NCI-H526 treated with DMSO at 0.1 percent for 48 hours (cell line): ENCODE measurements around the gene WDR64.
"Not testable (repeated sequence)": the region's sequence is repeated elsewhere in the genome, so short reads cannot be mapped to it uniquely, and the experiment has no call there.

ENCODE experiments used
- DNase-seq: peaks from one replicate; lab custom pipeline; 2025; lab: John Stamatoyannopoulos, UW

Gene WDR64

GRCh38 chr1:241701483-241702295 lies 49.6 kb downstream of the WDR64 start:
- no peak for DNase-seq

GRCh38 chr1:241702442-241703373 lies 50.6 kb downstream of the WDR64 start:
- DNase-seq = no peak

GRCh38 chr1:241703739-241704138 lies 51.7 kb downstream of the WDR64 start:
- not testable (repeated sequence) for DNase-seq

- DNase-seq = no peak
Observed at GRCh38 chr1:241706257-241706656, 54.2 kb downstream of the WDR64 start.

- no peak for DNase-seq
Observed at GRCh38 chr1:241706967-241707366, 54.9 kb downstream of the WDR64 start.

- no peak for DNase-seq
Observed at GRCh38 chr1:241707442-241707841, 55.4 kb downstream of the WDR64 start.

- no peak for DNase-seq
Observed at GRCh38 chr1:241711326-241711725, 59.2 kb downstream of the WDR64 start.

- DNase-seq = no peak
Observed at GRCh38 chr1:241713316-241713715, 61.2 kb downstream of the WDR64 start.

- no peak for DNase-seq
Observed at GRCh38 chr1:241714321-241715218, 62.5 kb downstream of the WDR64 start.

- no peak for DNase-seq
Observed at GRCh38 chr1:241715435-241715834, 63.4 kb downstream of the WDR64 start.

- no peak for DNase-seq
Observed at GRCh38 chr1:241715956-241716355, 63.9 kb downstream of the WDR64 start.

GRCh38 chr1:241716915-241717656 lies 65.0 kb downstream of the WDR64 start:
- DNase-seq = no peak

GRCh38 chr1:241717975-241718374 lies 65.9 kb downstream of the WDR64 start:
- no peak for DNase-seq

GRCh38 chr1:241721011-241721410 lies 68.9 kb downstream of the WDR64 start:
- no peak for DNase-seq

GRCh38 chr1:241722947-241723346 lies 70.9 kb downstream of the WDR64 start:
- DNase-seq = peak; percentile 38

- DNase-seq = no peak
Observed at GRCh38 chr1:241724741-241725356, 72.8 kb downstream of the WDR64 start.

GRCh38 chr1:241730031-241730430 lies 78.0 kb downstream of the WDR64 start:
- no peak for DNase-seq

GRCh38 chr1:241733899-241734298 lies 81.8 kb downstream of the WDR64 start:
- no peak for DNase-seq

GRCh38 chr1:241734533-241734932 lies 82.5 kb downstream of the WDR64 start:
- no peak for DNase-seq

GRCh38 chr1:241735493-241735926 lies 83.4 kb downstream of the WDR64 start:
- not testable (repeated sequence) for DNase-seq

- no peak for DNase-seq
Observed at GRCh38 chr1:241736387-241736786, 84.3 kb downstream of the WDR64 start.
